LNCaP clone FGC (cell line): ENCODE data around the gene GNA14.

Experiments used
- DNase-seq: peaks from one replicate; pipeline ENCODE4 v3.0.0-alpha.2; 2011; ENCODE audit warnings: low read depth
- H3K4me3 ChIP-seq: 2 replicates; pipeline ENCODE4 v1.5.1; 2011; ENCODE audit warnings: mild to moderate bottlenecking, low read depth, low read length, control low read depth
- TF ChIP-seq, protein P1 (sequence below): IDR thresholded peaks from 2 replicates; pipeline ENCODE4 v1.5.1; 2012; ENCODE audit warnings: mild to moderate bottlenecking; ENCODE audit not compliant: control insufficient read depth, insufficient read depth; ENCODE audit errors: extremely low read depth

GNA14 gene

GRCh38 chr9:77677957-77678535 lies 29.9 kb upstream of the GNA14 start:
- TF ChIP-seq, protein P1, sequence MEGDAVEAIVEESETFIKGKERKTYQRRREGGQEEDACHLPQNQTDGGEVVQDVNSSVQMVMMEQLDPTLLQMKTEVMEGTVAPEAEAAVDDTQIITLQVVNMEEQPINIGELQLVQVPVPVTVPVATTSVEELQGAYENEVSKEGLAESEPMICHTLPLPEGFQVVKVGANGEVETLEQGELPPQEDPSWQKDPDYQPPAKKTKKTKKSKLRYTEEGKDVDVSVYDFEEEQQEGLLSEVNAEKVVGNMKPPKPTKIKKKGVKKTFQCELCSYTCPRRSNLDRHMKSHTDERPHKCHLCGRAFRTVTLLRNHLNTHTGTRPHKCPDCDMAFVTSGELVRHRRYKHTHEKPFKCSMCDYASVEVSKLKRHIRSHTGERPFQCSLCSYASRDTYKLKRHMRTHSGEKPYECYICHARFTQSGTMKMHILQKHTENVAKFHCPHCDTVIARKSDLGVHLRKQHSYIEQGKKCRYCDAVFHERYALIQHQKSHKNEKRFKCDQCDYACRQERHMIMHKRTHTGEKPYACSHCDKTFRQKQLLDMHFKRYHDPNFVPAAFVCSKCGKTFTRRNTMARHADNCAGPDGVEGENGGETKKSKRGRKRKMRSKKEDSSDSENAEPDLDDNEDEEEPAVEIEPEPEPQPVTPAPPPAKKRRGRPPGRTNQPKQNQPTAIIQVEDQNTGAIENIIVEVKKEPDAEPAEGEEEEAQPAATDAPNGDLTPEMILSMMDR, result no peak
- no peak for DNase-seq
- H3K4me3 ChIP-seq, result no peak overlapping the region

DNA sequence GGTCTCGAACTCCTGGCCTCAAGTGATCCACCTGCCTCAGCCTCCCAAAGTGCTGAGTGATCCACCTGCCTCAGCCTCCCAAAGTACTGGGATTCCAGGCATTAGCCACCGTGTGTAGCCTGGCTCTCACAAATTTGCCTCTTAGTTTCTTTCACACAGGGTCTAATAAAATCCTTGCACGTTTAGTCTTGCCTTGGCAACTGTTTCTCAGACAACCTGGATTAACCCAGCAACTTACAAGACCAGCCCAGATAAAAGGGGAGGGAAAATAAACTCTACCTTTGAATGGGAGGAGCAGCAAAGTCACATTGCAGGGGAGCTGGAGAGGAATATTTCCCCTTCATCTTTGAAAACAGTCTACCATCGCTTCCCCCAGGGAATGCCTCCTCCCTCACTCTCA lies 29.3 kb upstream of the GNA14 start:
- no peak for DNase-seq
- H3K4me3 ChIP-seq, result no peak overlapping the region
- TF ChIP-seq, protein P1, result no peak

GRCh38 chr9:77673941-77674791 lies 26.0 kb upstream of the GNA14 start:
- H3K4me3 ChIP-seq, result no peak overlapping the region
- no peak for DNase-seq
- TF ChIP-seq, protein P1, result no peak

- TF ChIP-seq, protein P1, result no peak
- DNase-seq, result no peak
- no peak overlapping the region for H3K4me3 ChIP-seq
These were observed 24.1 kb upstream of the GNA14 start for GRCh38 chr9:77672183-77672582.

GRCh38 chr9:77667151-77667550 lies 19.0 kb upstream of the GNA14 start:
- H3K4me3 ChIP-seq, result no peak overlapping the region
- TF ChIP-seq, protein P1, result no peak
- DNase-seq, result no peak

DNA sequence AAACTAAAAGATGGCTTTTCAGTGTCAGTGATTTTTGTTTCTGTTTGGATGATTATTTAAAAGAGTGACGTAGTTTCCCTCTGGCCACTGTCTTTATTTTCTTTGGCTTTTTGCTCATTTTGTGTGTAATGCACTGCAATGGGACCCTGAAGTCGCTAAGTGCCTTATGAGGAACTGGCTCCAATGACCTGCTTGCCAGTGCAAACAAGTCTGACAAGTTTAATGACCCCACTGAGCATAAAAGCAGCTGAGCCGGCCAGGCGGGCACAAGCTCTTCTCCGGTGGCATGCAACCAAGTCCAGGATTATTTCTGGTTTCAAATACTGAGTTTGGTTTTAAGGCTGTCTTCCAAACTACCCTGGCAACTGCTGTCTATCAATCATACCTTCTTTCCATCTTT lies 15.6 kb upstream of the GNA14 start:
- DNase-seq, result peak; percentile 87
- H3K4me3 ChIP-seq, result no peak overlapping the region
- TF ChIP-seq, protein P1, result no peak
